Epithelial cell of prostate (primary cell): ENCODE results near the gene AOC1.
"Not testable (repeated sequence)": the region's sequence is repeated elsewhere in the genome, so short reads cannot be mapped to it uniquely, and the experiment has no call there.

Experiments
- DNase-seq: peaks from one replicate; pipeline ENCODE4 v3.0.0-alpha.2; 2011; ENCODE audit warnings: low read depth, low spot score
- H3K27ac ChIP-seq: fragments of 450-650 bp; 2 replicates; pipeline ENCODE4 v1.5.1; 2017; ENCODE audit warnings: mild to moderate bottlenecking

AOC1 gene, protein sequence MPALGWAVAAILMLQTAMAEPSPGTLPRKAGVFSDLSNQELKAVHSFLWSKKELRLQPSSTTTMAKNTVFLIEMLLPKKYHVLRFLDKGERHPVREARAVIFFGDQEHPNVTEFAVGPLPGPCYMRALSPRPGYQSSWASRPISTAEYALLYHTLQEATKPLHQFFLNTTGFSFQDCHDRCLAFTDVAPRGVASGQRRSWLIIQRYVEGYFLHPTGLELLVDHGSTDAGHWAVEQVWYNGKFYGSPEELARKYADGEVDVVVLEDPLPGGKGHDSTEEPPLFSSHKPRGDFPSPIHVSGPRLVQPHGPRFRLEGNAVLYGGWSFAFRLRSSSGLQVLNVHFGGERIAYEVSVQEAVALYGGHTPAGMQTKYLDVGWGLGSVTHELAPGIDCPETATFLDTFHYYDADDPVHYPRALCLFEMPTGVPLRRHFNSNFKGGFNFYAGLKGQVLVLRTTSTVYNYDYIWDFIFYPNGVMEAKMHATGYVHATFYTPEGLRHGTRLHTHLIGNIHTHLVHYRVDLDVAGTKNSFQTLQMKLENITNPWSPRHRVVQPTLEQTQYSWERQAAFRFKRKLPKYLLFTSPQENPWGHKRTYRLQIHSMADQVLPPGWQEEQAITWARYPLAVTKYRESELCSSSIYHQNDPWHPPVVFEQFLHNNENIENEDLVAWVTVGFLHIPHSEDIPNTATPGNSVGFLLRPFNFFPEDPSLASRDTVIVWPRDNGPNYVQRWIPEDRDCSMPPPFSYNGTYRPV

DNA sequence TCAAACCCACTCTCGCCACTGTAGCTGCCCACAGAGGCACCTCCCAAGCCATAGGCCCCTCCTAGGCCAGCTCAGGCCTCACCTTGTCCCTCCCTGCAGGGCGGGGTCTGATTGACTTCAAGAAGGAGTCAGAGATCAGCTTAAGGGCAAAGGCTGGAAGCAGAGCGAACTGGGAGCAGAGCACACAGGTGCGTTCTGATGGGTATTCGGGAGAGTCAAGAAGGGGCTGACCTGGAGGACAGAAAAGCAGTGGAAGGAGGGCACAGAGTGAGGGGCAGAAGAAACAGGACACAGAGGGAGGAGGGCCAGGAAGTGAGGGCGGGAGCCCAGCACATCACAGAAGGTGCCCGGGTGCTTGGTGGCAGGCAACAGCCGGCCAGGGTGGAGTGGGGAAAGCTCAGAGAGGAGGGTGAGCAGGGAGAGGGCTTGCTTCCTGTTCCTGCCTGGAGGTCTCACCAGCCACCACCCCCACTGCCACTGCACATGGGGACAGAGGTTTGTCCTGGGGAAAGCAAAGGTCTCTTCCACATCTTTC is at the start of gene AOC1:
TSS of gene AOC1 (plus strand) at position 147 of the 535 bp plus-strand sequence. CDS start 3,954 bp downstream, outside the sequence.
- no peak within 1 kb of the TSS for H3K27ac ChIP-seq
- no peak for DNase-seq

- DNase-seq: no peak
- H3K27ac ChIP-seq: no peak overlapping the region
Measured at GRCh38 chr7:150803161-150803860, 49.0 kb upstream of the AOC1 start.

DNA sequence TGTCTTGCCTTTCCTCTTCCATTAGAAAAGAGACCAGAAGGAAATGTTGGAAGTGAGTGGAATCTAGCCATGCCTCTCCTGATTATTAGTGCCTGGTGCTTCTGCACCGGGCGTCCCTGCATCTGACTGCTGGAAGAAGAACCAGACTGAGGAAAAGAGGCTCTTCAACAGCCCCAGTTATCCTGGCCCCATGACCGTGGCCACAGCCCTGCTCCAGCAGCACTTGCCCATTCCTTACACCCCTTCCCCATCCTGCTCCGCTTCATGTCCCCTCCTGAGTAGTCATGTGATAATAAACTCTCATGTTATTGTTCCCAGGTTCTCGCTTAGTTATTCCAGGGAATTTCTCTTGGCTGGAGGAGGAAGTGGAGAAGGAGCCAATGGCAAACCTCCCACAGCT is 47.5 kb upstream of the AOC1 start:
- no peak for DNase-seq
- H3K27ac ChIP-seq: no peak overlapping the region

- DNase-seq: no peak
- H3K27ac ChIP-seq: no peak overlapping the region
Measured at GRCh38 chr7:150805864-150806263, 46.5 kb upstream of the AOC1 start.

DNA sequence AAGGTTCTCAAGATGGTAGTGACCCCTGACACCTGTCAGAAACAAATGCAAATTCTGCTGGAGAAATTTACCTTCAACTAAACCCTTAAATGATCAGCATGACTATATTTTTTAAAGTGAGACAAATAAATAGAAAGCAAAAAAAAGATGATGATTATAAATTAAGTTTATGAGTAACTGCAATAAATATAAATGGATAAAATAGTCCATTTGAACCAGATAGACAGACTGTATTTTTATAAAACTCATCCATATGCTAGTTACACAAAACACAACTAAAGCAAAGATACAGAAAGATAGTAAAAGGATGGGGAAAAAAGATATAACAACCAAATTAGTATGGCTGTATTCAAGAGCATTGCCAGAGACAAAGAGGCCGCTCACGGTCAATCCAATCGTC is 45.9 kb upstream of the AOC1 start:
- no peak overlapping the region for H3K27ac ChIP-seq
- no peak for DNase-seq

DNA sequence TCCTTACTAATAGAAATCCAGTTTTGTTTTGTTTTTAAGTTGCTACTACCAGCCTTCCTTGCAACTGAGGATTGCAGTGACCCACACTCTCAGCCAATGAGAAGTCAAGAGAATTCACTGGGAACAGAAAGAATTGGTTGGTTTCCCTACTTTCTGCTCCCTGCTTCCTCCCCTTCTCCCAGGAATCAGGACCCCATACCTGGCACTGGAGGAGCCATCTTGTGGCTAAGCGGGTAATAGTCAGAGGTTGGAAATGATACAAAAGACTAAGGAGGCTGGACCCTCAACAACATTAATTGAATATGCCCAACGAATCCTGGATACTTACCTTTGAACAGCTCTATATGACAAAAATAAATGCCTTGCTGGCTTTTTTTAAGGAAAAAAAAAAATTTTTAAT is 45.5 kb upstream of the AOC1 start:
- no peak overlapping the region for H3K27ac ChIP-seq
- no peak for DNase-seq

DNA sequence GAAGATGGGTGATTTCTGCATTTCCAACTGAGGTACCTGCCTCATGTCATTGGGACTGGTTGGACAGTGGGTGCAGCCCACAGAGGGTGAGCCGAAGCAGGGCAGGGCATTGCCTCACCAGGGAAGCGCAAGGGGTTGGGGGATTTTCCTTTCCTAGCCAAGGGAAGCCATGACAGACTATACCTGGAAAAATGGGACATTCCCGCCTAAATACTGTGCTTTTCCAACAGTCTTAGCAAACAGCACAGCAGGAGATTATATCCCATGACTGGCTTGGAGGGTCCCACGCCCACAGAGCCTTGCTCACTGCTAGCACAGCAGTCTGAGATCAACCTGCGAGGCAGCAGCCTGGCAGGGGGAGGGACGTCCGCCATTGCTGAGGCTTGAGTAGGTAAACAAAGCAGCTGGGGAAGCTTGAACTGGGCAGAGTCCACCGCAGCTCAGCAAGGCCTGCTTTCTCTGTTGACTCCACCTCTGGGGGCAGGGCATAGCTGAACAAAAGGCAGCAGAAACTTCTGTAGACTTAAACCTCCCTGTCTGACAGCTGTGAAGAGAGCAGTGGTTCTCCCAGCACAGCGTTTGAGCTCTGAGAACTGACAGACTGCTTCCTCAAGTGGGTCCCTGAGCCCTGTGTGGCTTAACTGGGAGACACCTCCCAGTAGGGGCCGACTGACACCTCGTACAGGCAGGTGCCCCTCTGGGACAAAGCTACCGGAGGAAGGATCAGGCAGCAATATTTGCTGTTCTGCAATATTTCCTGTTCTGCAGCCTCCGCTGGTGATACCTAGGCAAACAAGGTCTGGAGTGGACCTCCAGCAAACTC is 44.5 kb upstream of the AOC1 start:
- not testable (repeated sequence) for H3K27ac ChIP-seq, DNase-seq

- no peak overlapping the region for H3K27ac ChIP-seq
- DNase-seq: no peak
Measured at GRCh38 chr7:150814328-150815001, 37.9 kb upstream of the AOC1 start.

- no peak overlapping the region for H3K27ac ChIP-seq
- no peak for DNase-seq
Measured at GRCh38 chr7:150818971-150819370, 33.3 kb upstream of the AOC1 start.

DNA sequence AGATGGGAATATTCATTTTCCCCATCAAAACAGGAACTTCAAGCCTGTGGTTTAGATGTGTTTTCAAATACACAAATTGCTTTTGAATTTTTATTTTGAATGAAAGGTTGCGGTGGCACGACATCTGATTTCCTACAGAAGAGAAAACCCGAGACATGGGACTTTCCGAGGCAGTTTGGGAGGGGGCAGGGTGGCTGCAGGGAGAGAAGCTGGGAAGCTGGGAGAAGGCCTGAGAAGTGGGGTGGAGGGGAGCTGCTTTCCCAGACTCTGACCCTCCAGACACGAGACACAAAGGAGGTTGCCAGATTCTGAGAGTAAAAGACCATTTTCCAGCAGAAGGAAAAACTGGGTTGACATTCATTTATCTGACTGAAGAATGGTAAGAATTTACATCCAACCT is 32.2 kb upstream of the AOC1 start:
- H3K27ac ChIP-seq: no peak overlapping the region
- DNase-seq: no peak

DNA sequence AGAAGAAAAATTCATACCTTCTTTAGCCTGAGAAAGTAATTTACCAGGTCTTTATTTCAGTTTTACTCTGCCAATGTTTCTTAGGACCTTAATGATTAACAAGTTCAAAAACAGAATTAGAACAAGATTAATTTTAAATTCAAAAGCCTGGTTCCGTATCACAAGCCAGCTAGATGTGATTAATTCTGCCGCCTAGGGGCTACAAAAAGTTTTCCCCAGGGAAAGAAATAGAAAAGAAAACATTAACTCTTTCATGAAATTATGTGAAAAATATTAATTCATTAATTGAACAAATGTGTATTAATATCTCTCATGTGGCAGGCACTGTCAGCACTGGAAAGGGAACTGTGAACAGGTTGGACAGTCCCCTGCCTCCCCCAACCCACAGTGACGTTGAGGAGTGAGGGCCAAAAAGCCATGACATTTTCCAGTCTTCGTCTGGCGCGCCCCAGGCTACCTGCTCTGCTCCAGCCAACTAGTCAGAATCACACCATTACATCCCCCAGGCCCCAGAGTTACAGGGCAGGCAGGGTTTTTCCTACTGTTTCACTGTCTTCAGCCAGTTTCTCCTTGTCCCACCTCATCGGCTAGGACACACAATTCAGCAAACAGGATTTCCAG is 31.6 kb upstream of the AOC1 start:
- DNase-seq: no peak

GRCh38 chr7:150823043-150823442 is 29.3 kb upstream of the AOC1 start:
- DNase-seq: no peak
- no peak overlapping the region for H3K27ac ChIP-seq

More for the DNA sequence above, 31.6 kb upstream of the AOC1 start:
- no peak overlapping the region for H3K27ac ChIP-seq

- no peak for DNase-seq
- H3K27ac ChIP-seq: no peak overlapping the region
Measured at GRCh38 chr7:150823484-150824126, 28.7 kb upstream of the AOC1 start.

GRCh38 chr7:150824379-150825177 is 27.7 kb upstream of the AOC1 start:
- DNase-seq: no peak
- H3K27ac ChIP-seq: no peak overlapping the region

DNA sequence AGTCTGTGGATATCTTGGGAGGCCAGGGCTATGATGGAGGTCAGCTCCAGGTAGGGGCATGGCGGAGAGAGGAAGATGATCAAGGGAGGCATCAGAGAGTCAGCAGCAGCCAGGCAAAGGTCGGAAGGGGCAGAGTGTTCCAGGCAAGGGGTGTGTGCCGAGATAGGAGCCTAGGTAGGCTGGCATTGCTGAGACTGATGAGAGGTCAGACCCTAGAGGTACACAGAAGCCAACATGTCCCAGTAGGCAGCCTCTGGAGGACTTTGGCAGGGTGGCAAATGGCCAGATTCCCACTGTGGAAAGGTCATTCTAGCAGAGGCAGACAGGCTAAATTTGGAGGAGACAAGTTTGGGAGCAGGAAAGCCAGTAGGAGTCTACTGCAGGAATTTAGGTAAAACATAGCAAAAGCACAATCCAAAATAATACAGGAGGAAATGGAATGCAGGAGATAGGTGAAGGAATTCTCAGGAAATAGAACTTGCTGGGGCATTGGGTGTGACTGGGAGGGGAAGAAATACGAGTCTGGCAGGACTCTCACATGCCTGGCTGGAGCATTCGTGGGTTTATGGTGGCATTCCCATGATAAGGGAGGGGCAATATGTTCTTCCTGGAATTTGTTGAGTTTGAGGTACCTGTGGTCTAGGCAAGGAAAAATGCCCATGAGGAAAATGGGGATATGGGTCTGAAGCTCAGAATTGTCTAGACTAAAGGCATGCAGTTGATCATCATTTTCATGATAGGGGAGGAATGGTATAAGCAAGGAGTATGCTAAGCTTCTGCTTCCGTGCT is 26.1 kb upstream of the AOC1 start:
- no peak overlapping the region for H3K27ac ChIP-seq
- no peak for DNase-seq

DNA sequence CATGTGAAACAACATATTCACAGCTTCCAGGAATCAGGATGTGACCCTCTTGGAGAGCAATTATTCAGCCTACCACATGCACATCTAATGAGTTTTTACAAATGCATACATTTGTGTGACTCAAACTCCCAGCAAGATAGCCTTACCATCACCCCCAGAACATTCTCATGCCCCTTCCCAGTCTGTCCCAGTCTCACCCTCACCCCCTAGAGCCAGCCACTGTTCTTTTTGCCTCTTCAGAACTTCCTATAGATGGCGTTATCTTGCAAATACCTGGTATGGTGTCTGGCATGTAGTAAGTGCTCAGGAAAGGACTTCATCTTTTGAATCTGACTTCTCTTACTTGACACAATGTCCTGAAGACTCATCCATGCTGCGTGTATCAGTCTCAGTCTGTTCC is 23.9 kb upstream of the AOC1 start:
- no peak for DNase-seq

DNA sequence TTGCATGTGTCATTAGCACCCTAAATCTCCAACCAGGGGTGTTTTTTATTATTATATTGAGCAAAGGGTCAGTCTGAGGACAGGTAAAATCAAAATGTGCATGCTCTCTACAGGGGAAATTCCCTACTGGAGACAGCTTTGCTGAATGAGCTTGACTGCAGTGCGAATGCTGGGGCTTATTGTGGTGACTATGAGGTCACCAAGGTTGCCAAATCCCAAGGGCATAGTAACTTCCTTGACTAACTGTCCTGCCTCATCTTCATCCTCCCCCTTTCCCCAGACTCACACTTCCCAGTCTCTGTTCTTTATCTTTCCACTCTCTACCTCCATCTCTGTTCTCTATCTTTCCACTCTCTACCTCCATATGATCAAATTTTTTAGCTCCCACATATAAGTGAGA is 22.9 kb upstream of the AOC1 start:
- no peak overlapping the region for H3K27ac ChIP-seq
- no peak for DNase-seq

More for the DNA sequence above, 23.9 kb upstream of the AOC1 start:
- no peak overlapping the region for H3K27ac ChIP-seq
